GM12878 (cell line): ENCODE data around the gene CNTN3.

Source experiments
- BCL3 ChIP-seq: IDR thresholded peaks from 2 replicates; pipeline ENCODE4 v1.6.1; 2011; ENCODE audit warnings: borderline replicate concordance, low read depth, mild to moderate bottlenecking, moderate library complexity, low read length; ENCODE audit not compliant: insufficient read depth, poor library complexity, severe bottlenecking
- CBFB ChIP-seq: IDR thresholded peaks from 2 replicates; pipeline ENCODE4 v1.6.1; 2016; ENCODE audit warnings: antibody characterized with exemption, low read depth
- CEBPB ChIP-seq, 2 experiments: fragments of 150-350 bp in 1 of 2; IDR thresholded peaks; 2 replicates each; pipeline ENCODE4 v1.6.1; 2012 to 2014; ENCODE audit warnings: low read depth in 2 of 2, low read length in 2 of 2, borderline replicate concordance in 1 of 2, inconsistent platforms in 1 of 2
- CTCF ChIP-seq, 3 experiments: IDR thresholded peaks in 2 of 3; conservative IDR thresholded peaks in 1 of 3; 2 replicates each; pipeline ENCODE4 v1.5.1; 2011; ENCODE audit warnings: low read depth in 3 of 3, low read length in 3 of 3, mild to moderate bottlenecking in 3 of 3, control low read depth in 2 of 3, moderate library complexity in 2 of 3, inconsistent platforms in 1 of 3, mixed read lengths in 1 of 3; ENCODE audit not compliant: control insufficient read depth in 2 of 3, insufficient read depth in 1 of 3; ENCODE audit errors: extremely low read depth in 1 of 3
- EP300 ChIP-seq, 2 experiments: fragments of 150-350 bp in 1 of 2; IDR thresholded peaks; 2 replicates each; pipeline ENCODE4 v1.6.1; 2011 to 2012; ENCODE audit warnings: low read depth in 2 of 2, low read length in 2 of 2, borderline replicate concordance in 1 of 2, improper control_type of control experiment in 1 of 2, inconsistent platforms in 1 of 2; ENCODE audit not compliant: control insufficient read depth in 1 of 2
- EZH2 ChIP-seq: IDR thresholded peaks from 2 replicates; pipeline ENCODE4 v1.6.1; 2012; ENCODE audit warnings: low read depth, mild to moderate bottlenecking, control low read depth, inconsistent platforms, low read length, borderline replicate concordance; ENCODE audit not compliant: control insufficient read depth
- MTA3 ChIP-seq: IDR thresholded peaks from 2 replicates; pipeline ENCODE4 v1.6.1; 2012; ENCODE audit warnings: low read length, inconsistent platforms, borderline replicate concordance
- POLR2A ChIP-seq: IDR thresholded peaks from 2 replicates; pipeline ENCODE4 v1.6.1; 2011; ENCODE audit warnings: low read depth, mild to moderate bottlenecking, low read length
- PRDM15 ChIP-seq: fragments of 450-650 bp; formaldehyde crosslinking; IDR thresholded peaks from 2 replicates; pipeline ENCODE4 v1.4.0; 2020; ENCODE audit warnings: mild to moderate bottlenecking, moderate library complexity
- RB1 ChIP-seq: fragments of 450-650 bp; formaldehyde crosslinking; IDR thresholded peaks from 2 replicates; pipeline ENCODE4 v1.6.1; 2017; ENCODE audit warnings: mild to moderate bottlenecking, borderline replicate concordance
- YY1 ChIP-seq: IDR thresholded peaks from 2 replicates; pipeline ENCODE4 v1.6.1; 2011; ENCODE audit warnings: low read depth, mild to moderate bottlenecking, low read length

- TF ChIP-seq EZH2 (no peak), RB1 (no peak), CEBPB (IDR thresholded peaks at IDR 0.05; ENCODE audit: borderline replicate concordance in 1 of 2, low read depth in 2 of 2, low read length in 2 of 2) (no peak), CTCF (IDR thresholded peaks at IDR 0.05 in 2 of 3, conservative IDR thresholded peaks at IDR 0.05 in 1 of 3; ENCODE audit: control insufficient read depth in 2 of 3, extremely low read depth in 1 of 3, insufficient read depth in 1 of 3, low read depth in 3 of 3, low read length in 3 of 3) (no peak), POLR2A (no peak), CBFB (no peak), PRDM15 (CRISPR knock-in tag) (no peak), MTA3 (no peak), EP300 (IDR thresholded peaks at IDR 0.05; ENCODE audit: borderline replicate concordance in 1 of 2, control insufficient read depth in 1 of 2, low read depth in 2 of 2, low read length in 2 of 2) (no peak), YY1 (no peak), BCL3 (no peak)
These were observed 21.3 kb downstream of the CNTN3 start for GRCh38 chr3:74593152-74593551.
